ENCODE results near the gene MDK.

DNA sequence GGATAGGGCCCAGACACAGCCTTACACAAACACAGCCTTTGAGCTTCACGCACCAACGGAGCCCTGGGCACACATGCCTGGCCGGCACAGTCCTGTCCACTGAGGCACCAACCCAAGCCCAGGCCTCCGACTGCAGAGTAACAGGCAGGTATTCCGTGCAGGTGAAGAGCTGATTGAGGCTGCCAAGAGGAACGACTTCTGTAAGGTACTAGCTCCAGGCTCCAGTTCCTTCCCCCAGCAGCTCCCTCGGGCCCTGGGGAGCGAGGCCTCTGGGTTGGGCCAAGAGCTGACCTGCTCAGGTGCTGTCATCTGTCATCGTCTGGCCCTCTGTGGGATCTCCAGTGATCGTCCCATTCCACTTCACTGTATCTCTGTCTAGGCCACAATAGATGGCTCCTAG lies 3.2 kb upstream of the MDK start:
- no peak for TF ChIP-seq CTCF (IDR thresholded peaks at IDR 0.05)
- no peak for TF ChIP-seq POLR2A (IDR thresholded peaks at IDR 0.05)
- TF ChIP-seq POLR2AphosphoS5 (IDR thresholded peaks at IDR 0.05), result no peak

Measured in stomach (tissue), 4 donors.